Stimulated activated CD4-positive, alpha-beta T cell treated with anti-CD3 and anti-CD28 coated beads, Interleukin-12 subunit alpha, Interleukin-12 subunit beta, amount 100 ng/mL, for 24 hours (primary cell): ENCODE measurements around the gene RLN3.

Experiments used
- DNase-seq, 2 experiments: peaks; one replicate each; pipeline ENCODE4 v3.0.0-alpha.2; 2020; ENCODE audit warnings: low read depth in 2 of 2

Gene RLN3

GRCh38 chr19:14027856-14028450 is at the start of gene RLN3:
RLN3 (plus strand) TSS chr19:14028148; CDS start chr19:14028205, 57 bp downstream.
- DNase-seq = no peak

GRCh38 chr19:13978351-13979243 is 49.4 kb upstream of the RLN3 start:
- peak in 1 of 2 experiments; percentile 32 for DNase-seq

GRCh38 chr19:13979244-13979615 is 48.7 kb upstream of the RLN3 start:
- DNase-seq = no peak

DNA sequence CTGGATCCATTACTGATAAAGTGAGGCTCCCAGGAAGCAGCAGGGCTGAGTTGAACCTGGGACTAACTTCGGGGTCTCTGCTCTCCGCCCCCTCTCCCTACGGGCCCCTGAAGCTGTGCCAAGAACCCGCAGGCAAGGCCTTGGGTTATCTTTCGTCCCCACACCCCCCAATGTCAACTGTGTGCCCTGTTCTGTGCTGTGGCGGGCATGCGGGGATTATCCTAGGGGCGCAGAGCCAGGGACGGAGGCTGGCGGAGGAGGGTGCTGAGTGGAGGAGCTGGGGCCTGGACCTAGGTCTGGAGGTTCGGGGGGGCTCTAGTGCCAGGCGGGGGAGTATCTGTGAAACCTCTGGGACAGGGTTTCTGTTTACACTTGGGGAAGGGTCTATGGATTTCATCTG is 48.3 kb upstream of the RLN3 start:
- no peak for DNase-seq

DNA sequence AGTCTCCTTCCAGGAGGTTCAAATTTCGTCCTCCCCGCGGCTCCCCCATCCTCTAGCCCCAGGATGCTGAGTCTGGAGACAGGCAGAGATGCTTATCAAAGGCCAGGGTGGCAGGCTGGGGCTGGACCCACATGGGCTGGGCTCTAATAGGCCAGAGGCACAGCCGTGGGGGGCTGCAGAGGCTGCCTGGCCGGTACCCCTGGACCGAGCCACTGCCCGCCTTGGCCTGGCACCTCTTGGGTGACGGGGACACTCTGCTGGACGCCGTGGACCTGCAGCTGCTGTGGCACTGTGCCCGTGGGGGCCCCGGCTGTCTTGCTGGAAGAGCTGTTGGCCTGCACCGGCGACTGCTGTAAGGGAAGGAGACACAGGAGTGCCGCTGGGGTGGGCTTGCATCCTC is 47.6 kb upstream of the RLN3 start:
- no peak for DNase-seq

- DNase-seq = no peak
These were observed 46.9 kb upstream of the RLN3 start for GRCh38 chr19:13981021-13981420.

DNA sequence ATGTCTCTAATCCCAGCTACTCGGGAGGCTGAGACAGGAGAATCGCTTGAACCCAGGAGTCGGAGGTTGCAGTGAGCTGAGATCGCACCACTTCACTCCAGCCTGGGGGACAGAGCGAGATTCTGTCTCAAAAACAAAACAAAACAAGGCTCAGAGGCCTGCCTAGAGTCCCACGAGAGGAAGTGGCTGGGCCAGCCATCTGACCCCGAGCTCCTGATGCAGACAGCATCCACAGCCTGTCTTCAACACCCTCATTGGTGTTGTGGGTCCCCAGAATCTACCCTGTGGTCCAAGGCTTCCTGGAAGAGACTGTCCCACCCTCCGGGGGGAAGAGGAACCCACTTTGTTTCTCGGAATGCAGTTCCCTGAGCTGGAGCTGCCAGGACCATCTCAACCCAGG is 46.5 kb upstream of the RLN3 start:
- DNase-seq = no peak

GRCh38 chr19:13981988-13982501 is 45.9 kb upstream of the RLN3 start:
- DNase-seq = no peak

- no peak for DNase-seq
These were observed 45.2 kb upstream of the RLN3 start for GRCh38 chr19:13982773-13983172.

DNA sequence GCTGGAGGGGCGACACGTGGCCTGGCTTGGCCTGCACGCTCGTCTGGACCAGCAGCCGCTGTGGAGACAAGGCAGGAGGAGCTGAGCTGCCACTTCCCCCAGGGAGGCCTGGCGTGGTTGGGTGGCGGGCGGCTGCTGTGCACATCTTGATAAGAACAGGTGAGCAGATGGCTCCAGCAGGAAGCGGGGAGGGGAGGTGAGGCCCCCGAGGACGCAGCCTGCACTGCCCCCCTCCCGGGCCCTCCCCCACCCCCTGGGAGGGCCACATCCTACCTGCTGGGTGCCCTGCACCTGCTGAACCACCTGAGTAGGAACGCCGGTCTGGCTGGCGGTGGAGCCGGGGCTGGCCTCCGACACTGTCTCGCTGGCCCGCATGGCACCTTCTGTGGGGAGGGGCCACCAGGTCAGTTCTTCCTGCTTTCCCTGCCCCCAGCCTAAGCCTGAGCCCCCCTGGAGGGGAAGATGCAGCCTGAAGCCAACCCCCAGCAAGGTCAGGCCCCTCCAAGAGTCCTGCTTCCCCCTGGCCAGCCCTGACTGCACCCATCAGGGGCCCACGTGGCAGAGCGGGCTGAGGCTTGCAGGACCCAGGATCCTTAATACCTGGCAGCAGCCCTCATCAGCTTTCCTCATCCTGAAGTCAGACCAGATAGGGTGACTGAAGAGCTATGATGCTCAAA is 44.6 kb upstream of the RLN3 start:
- DNase-seq = no peak

DNA sequence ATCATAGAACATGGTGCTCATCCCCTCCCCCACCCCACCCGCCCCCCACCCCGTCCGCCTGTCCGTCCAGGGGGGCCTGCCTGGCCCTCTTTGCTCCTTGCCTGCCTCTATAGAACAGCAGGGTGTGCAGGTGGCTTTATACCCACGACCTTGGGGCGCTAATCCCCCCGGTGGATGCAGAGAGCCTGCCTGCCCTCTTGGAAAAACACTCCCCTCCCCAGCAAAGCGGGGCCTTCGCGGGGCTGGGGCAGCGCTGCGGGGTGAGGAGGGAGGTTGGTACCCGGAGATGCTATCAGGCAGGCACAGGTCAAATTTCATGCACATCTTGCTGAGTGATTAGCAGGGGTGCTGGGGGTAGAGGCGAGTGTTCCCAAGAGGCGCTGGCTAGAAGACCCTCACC is 43.8 kb upstream of the RLN3 start:
- DNase-seq = no peak

DNA sequence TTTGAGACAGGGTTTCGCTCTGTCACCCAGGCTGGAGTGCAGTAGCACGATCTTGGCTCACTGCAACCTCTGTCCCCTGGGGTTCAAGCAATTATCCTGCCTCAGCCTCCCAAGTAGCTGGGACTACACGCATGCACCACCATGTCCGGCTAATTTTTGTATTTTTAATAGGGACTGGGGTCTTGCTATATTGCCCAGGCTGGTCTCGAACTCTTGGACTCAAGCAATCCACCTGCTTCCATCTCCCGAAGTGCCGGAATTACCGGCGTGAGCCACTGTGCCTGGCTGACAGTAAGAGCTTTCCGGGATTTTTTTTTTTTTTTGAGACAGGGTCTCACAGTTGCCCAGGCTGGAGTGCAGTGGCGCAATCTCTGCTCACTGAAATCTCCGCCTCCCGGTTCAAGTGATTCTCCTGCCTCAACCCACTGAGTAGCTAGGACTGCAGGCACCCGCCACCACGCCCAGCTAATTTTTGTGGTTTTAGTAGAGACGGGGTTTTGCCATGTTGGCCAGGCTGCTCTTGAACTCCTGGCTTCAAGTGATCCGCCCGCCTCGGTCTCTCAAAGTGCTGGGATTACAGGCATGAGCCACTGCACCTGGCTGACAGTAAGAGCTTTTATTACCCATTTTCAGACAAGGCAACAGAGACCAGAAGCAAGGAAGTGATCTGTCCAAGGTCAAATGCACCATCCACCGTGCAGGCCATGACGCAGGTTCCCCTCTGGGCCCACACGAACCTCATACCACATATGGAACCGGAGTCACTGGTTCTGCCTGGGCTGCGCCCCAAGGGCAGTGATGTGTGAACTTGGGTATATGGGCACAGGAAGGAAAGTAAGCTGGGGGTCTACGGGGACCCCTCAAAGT is 42.8 kb upstream of the RLN3 start:
- DNase-seq = no peak

GRCh38 chr19:13985771-13986347 is 42.1 kb upstream of the RLN3 start:
- DNase-seq = no peak

- DNase-seq = peak; percentile 95 to 98
These were observed 41.5 kb upstream of the RLN3 start for GRCh38 chr19:13986348-13986904.

DNA sequence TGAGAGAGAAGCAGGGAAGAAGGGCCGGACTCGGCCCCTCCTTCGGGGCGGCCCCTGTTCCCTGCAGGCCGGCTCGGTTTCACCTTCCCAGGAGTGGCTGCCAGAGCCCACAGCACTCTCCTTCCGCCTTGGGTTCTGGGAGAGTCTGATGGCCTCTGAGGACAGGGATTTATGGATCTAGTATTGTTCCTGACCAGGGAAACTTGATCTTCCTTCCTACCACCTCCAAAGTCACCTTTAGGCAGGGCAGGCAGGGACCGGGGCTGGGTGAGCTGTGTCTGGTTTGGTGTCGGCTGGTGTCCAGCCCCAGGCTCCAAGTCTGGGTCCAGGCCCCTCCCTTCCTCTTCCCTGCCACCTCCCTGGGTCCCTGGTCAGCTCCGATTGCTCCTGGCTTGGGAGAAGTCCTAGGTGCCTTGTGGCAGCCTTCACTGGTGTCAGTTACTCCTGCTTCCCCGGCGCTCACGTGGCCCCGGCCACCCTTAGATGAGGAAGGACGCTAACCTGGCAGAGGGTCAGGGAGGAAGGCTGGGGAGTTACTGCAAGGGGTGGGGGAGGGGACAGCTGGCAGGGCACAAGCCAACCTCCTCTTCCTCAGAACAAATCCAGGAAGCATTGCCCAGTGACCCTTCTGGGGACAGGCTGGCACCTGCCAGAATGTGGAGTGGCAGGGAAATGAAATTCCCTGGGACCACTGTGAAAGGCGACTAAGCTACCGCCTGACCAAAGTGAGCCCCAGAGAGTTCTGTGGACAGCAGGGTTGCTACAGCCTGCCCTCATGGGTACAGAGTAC is 40.7 kb upstream of the RLN3 start:
- DNase-seq = no peak

- no peak for DNase-seq
These were observed 38.5 kb upstream of the RLN3 start for GRCh38 chr19:13989487-13989886.

DNA sequence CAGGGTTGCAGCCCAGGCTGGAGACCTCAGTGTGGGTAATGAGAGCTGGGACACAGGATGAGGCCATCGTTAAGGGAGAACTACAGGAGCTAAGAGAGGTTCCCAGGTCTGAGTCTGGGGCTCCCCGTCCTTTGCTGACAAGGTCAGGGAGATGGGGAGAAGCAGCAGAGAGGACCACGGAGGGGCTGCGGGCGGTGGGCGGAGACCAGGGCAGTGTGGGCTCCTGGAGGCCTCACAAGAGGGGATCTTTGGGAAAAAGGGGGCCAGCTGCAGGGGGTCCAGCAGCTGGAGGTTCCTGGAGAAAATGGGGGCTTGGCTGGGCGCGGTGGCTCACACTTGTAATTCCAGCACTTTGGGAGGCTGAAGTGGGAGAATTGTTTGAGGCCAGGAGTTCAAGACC is 37.9 kb upstream of the RLN3 start:
- DNase-seq = no peak

DNA sequence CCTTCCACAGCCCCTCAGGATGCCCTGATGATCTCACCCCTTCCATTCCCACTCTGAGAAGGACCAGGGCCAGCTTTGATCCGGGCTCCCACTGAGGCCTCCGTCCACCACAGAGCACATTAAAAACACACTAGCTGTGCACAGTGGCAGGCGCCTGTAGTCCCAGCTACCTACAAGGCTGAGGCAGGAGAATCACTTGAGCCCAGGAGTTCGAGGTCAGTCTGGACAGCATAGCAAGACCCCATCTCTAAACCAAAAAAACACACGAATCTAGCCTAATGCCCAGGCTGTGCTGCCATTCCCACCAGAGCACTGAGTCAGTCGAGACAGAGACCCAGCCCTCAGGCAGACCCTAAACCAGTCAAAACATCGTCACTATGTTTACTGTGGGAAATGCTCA is 35.9 kb upstream of the RLN3 start:
- DNase-seq = no peak

DNA sequence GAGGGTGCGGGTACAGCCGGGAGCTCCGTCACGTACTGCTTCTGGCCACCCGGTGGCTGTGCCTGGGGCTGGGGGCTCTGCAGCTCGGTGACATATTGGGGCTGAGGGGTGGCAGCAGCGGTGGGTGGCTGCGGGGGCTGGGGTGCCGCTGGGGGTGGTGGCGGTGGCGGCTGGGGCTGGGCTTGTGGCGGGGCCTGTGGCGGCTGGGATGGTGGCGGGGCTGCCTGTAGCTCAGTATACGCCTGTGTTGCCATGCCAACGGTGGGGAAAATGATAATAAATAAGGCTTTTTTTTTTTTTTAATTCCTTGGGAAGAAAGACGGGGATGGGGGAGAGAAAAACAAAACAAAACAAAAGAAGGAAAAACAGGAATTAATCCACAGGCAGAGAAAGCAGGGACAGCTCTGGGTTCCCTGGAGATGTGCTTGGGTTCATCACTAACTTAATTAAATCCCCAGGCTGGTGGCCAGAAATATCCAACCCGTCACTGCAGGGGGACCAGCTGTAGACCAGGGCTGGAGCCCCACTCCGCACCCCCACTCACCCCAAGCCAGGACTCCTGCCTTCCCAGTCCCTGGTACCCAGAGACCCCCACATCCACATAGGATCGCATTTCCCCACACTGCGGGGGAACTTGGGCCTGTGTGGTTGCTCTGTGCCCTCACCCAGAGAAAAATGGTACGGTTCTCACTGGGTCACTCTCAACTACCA is 34.2 kb upstream of the RLN3 start:
- no peak for DNase-seq
